T-helper 2 cell (primary cell): Measurements from ENCODE around the gene MYH10.
"Not testable (repeated sequence)": the region's sequence is repeated elsewhere in the genome, so short reads cannot be mapped to it uniquely, and the experiment has no call there.

Experiments used
- DNase-seq, 5 experiments: peaks; one replicate each; pipeline versions ENCODE4 v3.0.0 to v3.0.0-alpha.2; 2012 to 2022
- total RNA-seq, 2 donors: gene quantifications; one replicate each; lab custom pipeline; 2026; lab: John Stamatoyannopoulos, UW

The MYH10 gene
- 1.6 to 8.3 reads per million in 2 donors for total RNA-seq

- DNase-seq: no peak
Measured at GRCh38 chr17:8630227-8630801, at the start of gene MYH10. Gene MYH10 (minus strand): TSS chr17:8630725. CDS start chr17:8623246, 7,479 bp downstream.

GRCh38 chr17:8679126-8679525 is 48.6 kb upstream of the MYH10 start:
- DNase-seq: no peak

DNA sequence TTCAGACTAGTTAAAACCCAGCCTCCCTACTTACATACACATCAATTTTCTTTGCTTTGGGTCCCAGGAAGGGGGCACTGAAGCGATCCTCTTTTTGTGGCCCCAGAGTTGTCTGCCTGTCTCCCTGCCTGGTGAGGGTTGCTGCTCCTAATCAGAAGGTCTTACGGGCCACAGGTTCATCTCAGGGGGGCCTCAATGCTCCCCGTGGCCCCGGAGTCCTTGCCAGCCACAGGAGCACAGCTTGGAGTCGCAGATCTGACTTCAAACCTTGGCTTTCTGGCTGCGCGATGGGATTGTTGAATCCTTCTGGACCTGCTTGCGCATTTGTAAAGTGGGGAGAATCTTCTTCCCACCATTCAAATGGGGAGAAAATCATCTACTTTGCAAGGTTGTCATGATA is 44.8 kb upstream of the MYH10 start:
- no peak for DNase-seq

- no peak for DNase-seq
Measured at GRCh38 chr17:8674344-8675305, 44.1 kb upstream of the MYH10 start.

DNA sequence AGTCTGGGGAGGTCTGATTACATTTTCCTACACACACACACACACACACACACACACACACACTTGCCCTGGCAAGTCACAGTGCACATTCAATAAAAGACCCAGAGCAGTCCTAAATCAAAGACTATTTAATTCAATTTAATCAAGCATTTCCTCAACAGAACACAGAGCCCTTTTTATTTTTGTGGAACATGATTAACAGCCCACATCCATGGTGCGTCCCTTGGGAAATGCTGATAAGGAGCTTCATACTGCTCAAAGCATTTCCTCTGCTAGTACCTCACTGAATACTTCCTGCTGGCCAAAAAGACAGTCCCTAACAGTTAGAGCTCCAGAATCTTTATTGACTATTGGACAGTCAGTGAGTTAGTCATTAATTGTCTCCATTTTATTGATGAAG is 43.1 kb upstream of the MYH10 start:
- DNase-seq: no peak

GRCh38 chr17:8672326-8672725 is 41.8 kb upstream of the MYH10 start:
- no peak for DNase-seq

DNA sequence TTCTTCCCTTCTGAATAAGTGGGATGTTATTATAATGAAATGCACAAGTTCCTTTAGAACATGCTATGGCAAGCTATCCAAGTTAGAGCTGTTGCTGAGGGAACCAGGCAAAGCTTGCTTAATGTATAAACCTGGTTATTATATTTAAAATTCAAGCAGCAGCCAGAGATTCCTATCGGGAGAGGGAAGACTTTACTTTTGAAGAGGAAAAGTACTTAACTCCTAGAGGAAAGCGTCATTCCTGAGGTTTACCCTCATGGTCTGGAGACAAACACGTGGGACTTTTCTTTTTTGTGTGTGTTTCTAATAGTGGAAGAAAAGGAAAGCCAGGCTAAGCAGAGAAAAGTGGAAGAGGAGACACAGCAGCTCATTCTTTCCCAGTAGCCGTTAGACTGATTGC is 39.9 kb upstream of the MYH10 start:
- DNase-seq: no peak

- DNase-seq: no peak
Measured at GRCh38 chr17:8668176-8668740, 37.7 kb upstream of the MYH10 start.

GRCh38 chr17:8667421-8667820 is 36.9 kb upstream of the MYH10 start:
- no peak for DNase-seq

DNA sequence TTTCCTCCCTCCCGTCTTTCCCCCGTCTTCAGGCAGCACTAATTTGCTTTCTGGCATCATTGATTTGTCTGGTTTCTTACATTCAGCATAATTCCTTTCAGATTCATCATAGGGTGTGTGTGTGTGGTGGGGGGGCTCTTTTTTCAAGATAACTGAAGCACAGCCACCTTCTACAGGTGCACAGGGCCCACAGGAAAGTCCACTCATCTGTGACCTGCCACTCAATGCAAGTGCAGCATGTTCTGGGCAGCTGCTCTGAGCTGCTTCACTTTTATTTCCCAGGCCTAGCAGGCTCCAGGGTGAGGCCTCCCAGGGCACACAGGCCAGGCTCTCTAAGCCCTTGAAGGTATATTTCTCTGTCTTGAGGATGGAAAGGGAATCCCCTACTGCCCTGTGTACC is 35.2 kb upstream of the MYH10 start:
- DNase-seq: no peak

DNA sequence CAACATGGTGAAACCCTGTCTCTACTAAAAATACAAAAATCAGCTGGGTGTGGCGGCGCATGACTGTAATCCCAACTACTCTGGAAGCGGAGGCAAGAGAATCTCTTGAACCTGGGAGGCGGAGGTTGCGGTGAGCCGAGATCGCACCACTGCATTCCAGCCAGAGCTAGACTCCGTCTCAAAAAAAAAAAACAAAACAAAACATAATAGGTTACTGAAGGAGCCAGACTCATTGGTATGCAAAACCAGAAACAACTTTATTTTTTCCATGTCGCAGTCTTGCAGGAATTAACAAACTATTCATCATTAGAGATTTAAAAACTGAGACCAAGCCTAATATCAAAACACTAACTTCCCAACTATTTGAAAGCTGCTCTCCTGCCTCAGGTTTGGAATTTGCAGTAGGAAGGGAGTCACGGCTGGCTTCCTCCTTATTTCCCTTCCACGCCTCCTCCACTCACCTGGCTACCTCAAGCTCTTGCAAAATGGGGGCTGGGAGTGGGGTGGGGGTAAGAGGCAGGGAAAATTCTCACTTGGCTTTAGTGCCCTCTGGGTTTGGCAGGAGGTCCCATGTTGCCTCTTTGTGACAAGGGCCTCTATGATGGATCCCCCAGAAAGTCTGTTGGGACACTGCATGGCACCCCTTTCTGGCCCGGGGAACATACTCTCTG is 34.1 kb upstream of the MYH10 start:
- no peak for DNase-seq

- no peak for DNase-seq
Measured at GRCh38 chr17:8662973-8663372, 32.4 kb upstream of the MYH10 start.

DNA sequence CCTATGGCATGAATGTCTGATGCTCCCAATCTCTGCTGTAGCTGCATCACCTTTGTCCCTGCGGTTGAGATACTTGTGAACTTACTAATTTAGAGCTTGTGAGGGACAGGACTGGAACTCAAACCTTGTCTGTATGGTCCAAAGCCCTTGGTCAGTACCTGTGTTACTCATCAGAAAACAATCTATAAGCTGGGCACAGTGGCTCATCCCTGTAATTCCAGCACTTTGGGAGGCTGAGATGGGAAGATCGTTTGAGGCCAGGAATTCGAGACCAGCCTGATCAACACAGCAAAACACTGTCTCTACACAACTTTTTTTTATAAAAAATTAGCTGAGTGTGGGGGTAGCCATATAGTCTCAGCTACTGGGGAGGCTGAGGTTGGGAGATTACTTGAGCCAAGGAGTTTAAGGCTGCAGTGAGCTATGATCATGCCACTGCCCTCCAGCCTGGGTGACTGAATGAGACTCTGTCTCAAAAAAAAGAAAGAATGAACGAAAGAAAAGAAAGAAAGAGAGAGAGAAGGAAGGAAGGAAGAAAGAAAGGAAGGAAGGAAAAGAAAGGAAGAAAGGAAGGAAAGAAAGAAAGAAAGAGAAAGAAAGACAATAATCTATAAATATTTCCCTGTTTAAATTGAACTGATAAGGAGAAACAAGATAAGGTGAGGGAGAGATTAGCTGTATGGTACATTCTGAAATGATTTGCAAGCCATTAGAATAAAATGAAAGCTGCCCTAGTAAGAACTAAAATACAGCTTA is 31.7 kb upstream of the MYH10 start:
- DNase-seq: no peak

DNA sequence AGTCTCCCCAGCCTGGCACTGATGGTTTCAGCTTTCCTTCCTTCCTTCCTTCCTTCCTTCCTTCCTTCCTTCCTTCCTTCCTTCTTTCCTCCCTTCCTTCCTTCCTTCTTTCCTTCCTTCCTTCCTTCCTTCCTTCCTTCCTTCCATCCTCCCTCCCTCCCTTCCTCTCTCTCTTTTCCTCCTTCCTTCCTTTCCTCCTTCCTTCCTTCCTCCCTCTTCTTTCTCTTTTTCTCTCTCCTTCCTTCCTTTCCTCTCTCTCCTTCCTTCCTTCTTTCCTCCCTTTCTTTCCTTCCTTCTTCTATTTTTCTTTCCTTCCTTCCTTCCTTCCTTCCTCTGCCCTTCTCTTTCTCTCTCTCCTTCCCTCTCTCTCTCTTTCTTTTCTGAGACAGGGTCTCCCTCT is 30.2 kb upstream of the MYH10 start:
- DNase-seq: not testable (repeated sequence)

DNA sequence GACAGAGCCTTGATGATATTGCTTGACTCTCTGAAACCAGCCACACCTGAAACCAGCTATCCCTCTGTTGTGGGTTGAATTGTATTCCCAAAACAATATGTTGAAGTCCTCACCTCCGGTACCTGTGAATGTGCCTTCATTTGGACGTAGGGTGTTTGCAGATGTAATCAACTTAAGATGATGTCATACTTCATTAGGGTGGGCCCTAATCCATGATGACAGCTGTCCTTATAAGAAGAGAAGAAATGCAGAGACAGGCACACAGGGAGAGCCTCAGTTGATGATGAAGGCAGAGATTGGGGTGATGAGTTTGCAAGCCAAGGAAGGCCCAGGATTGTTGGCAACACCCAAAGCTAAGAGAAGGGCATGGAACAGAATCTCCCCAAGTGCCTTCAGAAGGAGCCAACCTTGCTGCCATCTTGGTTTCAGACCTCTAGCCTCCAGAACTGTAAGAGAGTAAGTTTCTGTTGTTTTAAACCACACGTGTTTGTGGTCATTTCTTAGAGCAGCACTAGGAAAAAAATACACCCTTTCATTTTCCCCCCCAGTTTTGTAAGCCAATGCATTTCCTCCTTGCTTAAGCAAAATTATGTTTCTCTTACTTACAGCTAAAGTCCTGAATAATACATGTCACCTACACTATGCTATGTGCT is 29.4 kb upstream of the MYH10 start:
- DNase-seq: no peak

- no peak for DNase-seq
Measured at GRCh38 chr17:8658810-8659209, 28.3 kb upstream of the MYH10 start.

DNA sequence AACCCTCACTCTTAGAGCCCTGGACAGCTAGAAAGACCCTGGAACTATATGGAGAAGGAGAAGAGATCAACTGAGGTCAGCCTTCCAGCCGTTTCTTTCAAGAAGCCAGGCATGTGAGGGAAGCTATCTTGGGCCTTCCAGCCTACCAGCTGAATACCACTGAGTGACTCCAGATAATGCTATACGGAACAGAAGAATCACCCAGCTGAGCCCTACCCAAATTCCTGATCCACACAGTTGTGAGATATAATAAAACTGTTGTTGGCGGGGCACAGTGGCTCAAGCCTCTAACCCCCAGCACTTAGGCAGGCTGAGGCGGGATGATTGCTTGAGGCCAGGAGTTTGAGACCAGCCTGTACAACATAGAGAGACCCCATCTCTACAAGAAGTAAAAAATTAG is 26.2 kb upstream of the MYH10 start:
- DNase-seq: no peak

DNA sequence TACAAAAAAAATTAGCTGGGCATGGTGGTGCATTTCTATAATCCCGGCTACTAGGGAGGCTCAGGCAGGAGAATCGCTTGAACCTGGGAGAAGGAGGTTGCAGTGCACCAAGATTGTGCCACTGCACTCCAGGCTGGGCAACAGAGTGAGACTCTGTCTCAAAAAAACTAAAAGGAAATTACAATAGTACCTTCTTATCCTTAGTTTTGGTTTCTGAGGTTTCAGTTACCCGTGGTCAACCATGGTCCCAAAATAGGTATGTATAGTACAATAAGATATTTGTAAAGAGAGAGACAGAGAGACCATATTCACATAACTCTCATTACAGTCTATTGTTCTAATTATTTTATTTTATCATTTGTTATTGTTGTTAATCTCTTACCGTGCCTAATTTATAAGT is 24.3 kb upstream of the MYH10 start:
- DNase-seq: no peak

DNA sequence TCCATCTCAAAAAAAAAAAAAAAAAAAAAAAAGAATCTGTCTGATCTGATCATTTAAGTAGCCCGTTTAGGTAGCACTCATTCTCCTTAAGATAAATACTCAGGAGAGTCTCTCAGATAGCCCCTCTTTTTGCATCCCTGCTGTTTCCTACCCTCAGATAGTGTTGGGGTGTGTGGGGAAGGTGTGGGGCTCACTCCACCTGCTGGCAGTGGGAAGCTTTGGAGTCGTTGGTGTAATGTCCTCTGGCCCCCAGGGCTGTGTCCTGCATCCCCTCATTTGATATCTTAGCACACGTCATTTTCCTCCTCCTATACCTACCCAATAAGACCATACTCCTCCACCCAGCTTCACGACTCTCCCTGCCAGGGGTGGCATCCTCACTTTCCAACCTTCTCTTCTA is 20.5 kb upstream of the MYH10 start:
- no peak for DNase-seq

DNA sequence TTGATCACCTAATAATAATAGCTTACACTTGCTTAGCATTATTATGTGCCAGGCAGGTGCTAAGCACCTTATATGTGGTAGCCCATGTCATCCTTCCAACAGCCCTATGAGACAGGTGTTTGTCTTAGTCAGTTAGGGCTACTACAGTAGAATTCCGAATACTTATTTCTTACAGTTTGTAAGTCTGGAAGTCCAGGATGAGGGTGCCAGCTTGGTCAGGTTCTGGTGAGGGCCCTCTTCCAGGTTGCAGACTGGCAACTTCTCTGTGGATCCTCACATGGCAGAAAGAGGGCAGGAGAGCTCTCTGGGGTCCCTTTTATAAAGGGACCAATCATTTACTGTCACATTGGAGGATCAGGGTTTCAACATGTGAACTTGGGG is 19.6 kb upstream of the MYH10 start:
- no peak for DNase-seq

DNA sequence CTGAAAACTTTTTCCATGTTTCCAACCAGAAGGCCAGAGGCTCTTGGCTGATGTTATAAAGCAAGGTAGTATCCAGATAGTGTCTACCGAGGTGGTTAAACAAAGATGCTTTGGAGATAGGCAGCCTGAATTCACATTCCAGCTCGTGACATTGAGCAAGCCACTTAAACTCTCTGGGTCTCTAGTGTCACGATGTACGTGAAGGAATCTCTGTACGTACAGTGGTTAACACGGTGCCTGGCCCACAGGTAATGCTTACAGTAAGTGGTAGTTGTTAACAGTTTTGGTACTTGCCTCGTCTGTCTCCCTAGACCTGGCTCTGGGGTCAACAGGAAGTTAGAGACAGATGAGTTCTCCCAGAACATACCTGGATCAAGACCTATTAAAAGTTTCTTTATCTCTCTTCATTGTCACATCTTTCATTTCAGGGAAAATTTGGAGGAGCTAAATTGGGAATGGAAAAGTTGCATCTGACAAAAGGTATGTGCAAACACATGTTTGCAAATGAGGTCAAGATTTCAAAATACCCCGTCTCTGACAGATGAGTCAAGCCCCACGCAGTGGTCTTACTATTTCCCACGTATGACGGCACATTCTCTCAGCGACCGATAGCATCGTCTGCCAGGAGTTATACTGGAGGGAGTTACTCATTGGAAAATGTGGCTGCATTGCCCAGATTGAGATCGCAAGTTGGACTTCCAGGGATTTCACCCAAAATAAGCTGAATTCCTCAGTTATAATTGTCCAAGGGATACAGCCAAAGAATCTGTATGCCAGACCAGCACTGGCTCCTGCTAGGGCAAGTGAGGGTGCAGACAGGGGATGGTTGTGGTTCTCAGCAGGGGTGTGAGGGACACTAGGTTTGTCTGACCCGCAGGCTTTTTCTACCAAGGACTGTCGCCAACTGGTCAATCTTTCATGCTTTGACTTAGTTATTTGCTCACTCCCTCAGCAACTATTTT is 18.9 kb upstream of the MYH10 start:
- DNase-seq: no peak
